VCaP (cell line): Measurements from ENCODE around the gene KLF13.

Experiments used
- H3K27ac ChIP-seq: fragments of 450-650 bp; 2 replicates; pipeline ENCODE4 v1.5.1; 2017
- TF ChIP-seq, protein P1 (sequence below): fragments of 450-650 bp; conservative IDR thresholded peaks from 2 replicates; pipeline ENCODE4 v1.5.1; 2017; ENCODE audit warnings: mild to moderate bottlenecking, moderate library complexity

KLF13 gene

DNA sequence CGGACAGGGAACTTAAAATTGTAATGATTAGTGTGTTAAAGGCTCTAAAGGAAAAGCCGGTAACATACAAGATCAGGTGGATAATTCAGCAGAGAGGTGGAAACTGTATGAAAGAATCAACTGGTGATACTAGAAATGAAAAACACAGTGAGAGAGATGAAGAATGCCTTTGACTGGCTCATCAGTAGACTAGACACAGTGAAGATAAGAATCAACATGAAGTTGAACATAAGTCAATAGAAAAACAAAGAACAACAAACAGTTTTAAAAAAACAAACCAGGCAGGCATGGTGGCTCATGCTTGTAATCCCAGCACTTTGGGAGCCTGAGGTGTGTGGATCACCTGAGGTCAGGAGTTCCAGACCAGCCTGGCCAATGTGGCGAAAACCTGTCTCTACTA is 82.1 kb downstream of the KLF13 start:
- TF ChIP-seq, protein P1, sequence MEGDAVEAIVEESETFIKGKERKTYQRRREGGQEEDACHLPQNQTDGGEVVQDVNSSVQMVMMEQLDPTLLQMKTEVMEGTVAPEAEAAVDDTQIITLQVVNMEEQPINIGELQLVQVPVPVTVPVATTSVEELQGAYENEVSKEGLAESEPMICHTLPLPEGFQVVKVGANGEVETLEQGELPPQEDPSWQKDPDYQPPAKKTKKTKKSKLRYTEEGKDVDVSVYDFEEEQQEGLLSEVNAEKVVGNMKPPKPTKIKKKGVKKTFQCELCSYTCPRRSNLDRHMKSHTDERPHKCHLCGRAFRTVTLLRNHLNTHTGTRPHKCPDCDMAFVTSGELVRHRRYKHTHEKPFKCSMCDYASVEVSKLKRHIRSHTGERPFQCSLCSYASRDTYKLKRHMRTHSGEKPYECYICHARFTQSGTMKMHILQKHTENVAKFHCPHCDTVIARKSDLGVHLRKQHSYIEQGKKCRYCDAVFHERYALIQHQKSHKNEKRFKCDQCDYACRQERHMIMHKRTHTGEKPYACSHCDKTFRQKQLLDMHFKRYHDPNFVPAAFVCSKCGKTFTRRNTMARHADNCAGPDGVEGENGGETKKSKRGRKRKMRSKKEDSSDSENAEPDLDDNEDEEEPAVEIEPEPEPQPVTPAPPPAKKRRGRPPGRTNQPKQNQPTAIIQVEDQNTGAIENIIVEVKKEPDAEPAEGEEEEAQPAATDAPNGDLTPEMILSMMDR = no peak
- no peak overlapping the region for H3K27ac ChIP-seq

DNA sequence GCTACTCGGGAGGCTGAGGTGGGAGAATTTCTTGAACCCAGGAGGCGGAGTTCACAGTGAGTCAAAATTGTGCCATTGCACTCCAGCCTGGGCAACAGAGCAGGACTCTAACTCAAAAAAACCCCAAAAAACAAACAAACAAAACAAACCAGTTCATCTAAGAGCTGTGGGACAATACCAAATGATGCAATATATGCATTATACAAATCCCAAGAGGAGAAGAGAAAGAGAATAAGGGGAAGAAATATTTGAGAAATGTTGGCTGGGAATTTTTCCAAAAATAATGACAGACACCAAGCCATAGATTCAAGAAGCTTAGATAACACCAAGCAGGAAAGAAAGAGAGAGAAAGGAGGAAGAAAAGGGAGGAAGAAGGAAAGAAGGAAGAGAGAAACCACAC is 82.5 kb downstream of the KLF13 start:
- TF ChIP-seq, protein P1 = no peak
- no peak overlapping the region for H3K27ac ChIP-seq

- no peak overlapping the region for H3K27ac ChIP-seq
- TF ChIP-seq, protein P1 = no peak
Observed at GRCh38 chr15:31412824-31413223, 86.2 kb downstream of the KLF13 start.

DNA sequence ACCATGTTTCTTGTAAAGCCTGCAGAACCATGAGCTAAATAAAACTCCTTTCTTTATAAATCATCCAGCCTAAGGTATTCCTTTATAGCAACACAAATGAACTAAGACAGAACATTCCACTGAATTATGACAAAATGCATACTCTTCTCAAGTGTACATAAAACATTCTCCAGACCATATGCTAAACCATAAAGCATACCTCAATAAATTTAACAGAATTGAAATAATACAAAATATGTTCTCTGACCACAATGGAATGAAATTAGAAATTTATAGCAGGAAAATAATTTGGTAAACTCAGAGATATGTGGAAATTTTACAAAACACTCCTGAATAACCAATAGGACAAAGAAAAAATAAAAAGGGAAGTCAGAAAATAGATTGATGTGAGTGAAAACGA is 88.6 kb downstream of the KLF13 start:
- H3K27ac ChIP-seq = no peak overlapping the region
- TF ChIP-seq, protein P1 = no peak

GRCh38 chr15:31419820-31420219 is 93.2 kb downstream of the KLF13 start:
- TF ChIP-seq, protein P1 = no peak
- no peak overlapping the region for H3K27ac ChIP-seq

DNA sequence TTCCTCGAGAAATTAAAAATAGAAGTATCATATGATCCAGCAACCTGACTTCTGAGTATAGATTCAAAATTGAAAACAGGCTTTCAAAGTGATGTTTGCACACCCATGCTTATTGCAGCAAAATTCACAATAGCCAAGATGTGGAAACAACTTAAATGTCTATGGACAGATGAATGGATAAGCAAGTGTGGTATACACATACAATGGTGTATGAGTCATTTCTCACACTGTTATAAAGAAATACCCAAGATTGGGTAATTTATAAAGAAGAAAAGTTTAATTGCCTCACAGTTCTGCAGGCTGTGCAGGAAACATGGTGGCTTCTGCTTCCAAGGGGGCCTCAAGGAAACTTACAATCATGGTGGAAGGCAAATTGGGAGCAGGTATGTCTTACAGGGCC is 100.8 kb downstream of the KLF13 start:
- no peak overlapping the region for H3K27ac ChIP-seq
- TF ChIP-seq, protein P1 = no peak
